Choroid plexus epithelial cell (primary cell): ENCODE results near the gene TNNI3K.

ENCODE experiments used
- DNase-seq: peaks from one replicate; pipeline ENCODE4 v3.0.0-alpha.2; 2010; ENCODE audit warnings: low read depth
- H3K4me3 ChIP-seq: 2 replicates; pipeline ENCODE4 v1.5.1; 2011; ENCODE audit warnings: low read depth, mild to moderate bottlenecking, control low read depth, low read length, moderate library complexity
- CTCF ChIP-seq: conservative IDR thresholded peaks from 2 replicates; pipeline ENCODE4 v1.5.1; 2011; ENCODE audit warnings: low read depth, mild to moderate bottlenecking, control low read depth, inconsistent platforms, low read length, moderate library complexity

Gene TNNI3K

GRCh38 chr1:74402873-74403272 lies 167.7 kb downstream of the TNNI3K start:
- no peak for DNase-seq
- TF ChIP-seq CTCF, result no peak
- no peak overlapping the region for H3K4me3 ChIP-seq

- TF ChIP-seq CTCF, result no peak
- DNase-seq, result no peak
- no peak overlapping the region for H3K4me3 ChIP-seq
Observed at GRCh38 chr1:74403606-74404005, 168.4 kb downstream of the TNNI3K start.

- no peak overlapping the region for H3K4me3 ChIP-seq
- TF ChIP-seq CTCF, result no peak
- DNase-seq, result no peak
Observed at GRCh38 chr1:74406759-74407158, 171.6 kb downstream of the TNNI3K start.

GRCh38 chr1:74407902-74408301 lies 172.7 kb downstream of the TNNI3K start:
- no peak overlapping the region for H3K4me3 ChIP-seq
- no peak for TF ChIP-seq CTCF
- no peak for DNase-seq

- no peak for DNase-seq
- no peak overlapping the region for H3K4me3 ChIP-seq
- TF ChIP-seq CTCF, result no peak
Observed at GRCh38 chr1:74412244-74412643, 177.1 kb downstream of the TNNI3K start.

- no peak for TF ChIP-seq CTCF
- H3K4me3 ChIP-seq, result no peak overlapping the region
- DNase-seq, result no peak
Observed at GRCh38 chr1:74415935-74416334, 180.7 kb downstream of the TNNI3K start.

GRCh38 chr1:74419611-74420010 lies 184.4 kb downstream of the TNNI3K start:
- no peak for TF ChIP-seq CTCF

More at GRCh38 chr1:74419611-74420010, 184.4 kb downstream of the TNNI3K start:
- no peak overlapping the region for H3K4me3 ChIP-seq
- DNase-seq, result no peak
